CD4-positive, alpha-beta T cell treated with Interleukin-1 beta for 1 hour (primary cell): Measurements from ENCODE around the gene ASCC2.
A peak's percentile ranks its signal among the peaks of the same experiment; 100 is the strongest.
"Not testable (repeated sequence)": the region's sequence is repeated elsewhere in the genome, so short reads cannot be mapped to it uniquely, and the experiment has no call there.

Source experiments
- DNase-seq, 2 donors: peaks; one replicate each; pipeline ENCODE4 v3.0.0-alpha.2; 2020 to 2022

ASCC2 gene

DNA sequence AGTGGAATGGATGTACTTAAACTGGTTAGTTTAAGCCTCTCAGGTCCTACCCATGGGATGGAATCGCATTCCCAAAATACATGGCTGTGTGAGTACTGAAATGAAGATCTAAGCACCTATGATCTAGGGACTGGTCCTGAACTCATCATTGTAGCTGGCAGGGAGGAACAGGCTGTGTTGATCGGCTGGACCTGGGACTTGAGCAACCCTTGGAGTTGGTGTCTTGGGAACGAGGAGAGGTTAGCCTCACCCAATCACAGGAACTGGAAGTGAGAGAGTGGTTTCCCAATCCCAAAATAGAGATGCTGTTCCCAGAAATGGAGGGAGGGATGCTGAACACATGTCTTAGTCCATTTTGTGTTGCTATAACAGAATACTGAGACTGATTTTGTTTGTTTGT is 16.4 kb upstream of the ASCC2 start:
- DNase-seq: no peak

GRCh38 chr22:29848111-29848510 is 10.0 kb upstream of the ASCC2 start:
- no peak for DNase-seq

DNA sequence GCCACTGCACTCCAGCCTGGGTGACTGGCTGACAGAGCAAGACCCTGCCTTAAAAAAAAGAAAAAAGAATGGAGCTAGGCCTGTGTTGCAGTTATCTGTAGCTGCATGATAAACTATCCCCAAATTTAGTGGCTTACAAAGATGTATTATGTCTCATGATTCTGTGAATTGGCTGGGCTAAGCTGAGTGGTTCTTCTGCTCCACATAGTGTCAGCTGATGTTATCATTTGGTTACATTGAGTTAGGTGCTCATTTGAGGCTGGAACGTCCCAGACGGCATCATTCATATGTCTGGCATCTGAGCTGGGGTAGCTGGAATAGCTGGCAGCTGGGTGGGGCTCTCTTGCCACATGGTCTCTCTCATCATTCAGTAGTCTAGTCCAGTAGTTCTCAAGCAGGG is 8.2 kb upstream of the ASCC2 start:
- no peak for DNase-seq

- no peak for DNase-seq
Measured at GRCh38 chr22:29842740-29843139, 4.7 kb upstream of the ASCC2 start.

DNA sequence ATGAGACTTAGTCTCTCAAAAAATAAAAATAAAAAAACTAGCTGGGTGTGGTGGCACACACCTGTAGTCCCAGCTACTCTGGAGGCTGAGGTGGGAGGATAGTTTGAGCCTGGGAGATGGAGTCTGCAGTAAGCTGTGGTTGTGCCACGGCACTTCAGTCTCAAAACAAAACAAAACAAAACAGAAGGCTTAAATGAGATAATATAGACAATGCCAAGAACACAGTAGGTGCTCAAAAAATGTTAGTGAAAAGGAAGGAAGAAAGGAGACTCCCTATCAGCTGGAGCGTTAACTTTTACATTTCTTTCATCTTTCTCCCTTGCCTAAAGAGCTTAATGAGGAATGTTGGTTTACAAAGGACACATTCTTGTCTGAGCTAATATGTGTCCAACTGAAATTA is 4.1 kb upstream of the ASCC2 start:
- DNase-seq: no peak

DNA sequence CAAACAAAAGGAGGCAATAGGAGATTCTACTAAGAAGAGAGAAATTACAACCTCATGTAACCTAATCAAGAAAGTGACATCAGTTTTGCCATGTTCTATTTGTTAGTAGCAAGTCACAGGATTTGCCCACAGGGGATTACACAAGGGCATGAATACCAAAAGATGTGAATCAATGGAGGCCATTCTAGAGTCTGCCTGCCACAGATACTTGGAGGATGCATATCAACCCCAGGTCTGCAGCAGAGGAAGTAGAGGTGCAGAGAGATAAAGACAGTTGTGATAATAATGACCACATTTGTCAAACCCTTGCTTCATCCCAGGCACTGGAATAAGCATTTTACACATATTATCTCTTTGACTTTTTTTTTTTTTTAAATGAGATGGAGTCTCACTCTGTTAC is 2.4 kb upstream of the ASCC2 start:
- peak in 1 of 2 donors; percentile 3 for DNase-seq

DNA sequence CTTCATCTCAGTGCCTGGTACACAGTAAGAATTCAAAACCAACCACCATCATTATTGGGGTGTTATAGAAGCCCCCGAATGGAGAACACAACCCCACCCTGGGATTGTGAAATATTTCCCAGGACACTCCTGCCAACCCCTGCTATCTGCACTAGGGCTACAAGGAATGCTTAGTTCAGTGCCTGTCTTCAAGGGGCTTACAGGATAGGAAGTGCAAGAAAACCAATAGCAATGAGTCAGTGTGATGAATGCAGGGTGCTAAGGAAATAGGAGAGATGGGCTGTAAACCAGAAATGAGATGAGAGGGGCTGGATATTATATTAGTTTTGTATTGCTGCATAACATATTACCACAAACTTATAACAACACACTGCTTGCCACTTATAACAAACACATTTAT is 965 bp upstream of the ASCC2 start:
- no peak for DNase-seq

DNA sequence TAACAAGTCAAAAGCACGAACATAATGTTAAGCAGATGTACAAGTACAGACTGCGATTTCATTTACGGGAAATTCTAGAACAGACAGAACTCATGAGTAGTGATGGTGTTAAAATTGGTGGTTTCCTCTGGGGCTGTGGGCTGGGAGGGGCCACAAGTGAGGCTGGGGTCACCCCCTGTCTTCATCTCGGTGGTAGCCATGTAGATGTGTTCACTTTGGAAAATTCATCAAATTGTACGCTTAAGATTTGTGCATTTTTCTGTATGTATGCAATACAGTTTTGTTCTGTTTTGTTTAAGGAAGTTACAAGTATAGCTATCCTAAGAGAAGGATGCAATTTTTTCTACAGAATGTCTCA is 504 bp upstream of the ASCC2 start:
- DNase-seq: no peak

GRCh38 chr22:29836791-29837370 is 1.2 kb downstream of the ASCC2 start:
- DNase-seq: not testable (repeated sequence)

GRCh38 chr22:29834046-29834445 is 4.0 kb downstream of the ASCC2 start:
- DNase-seq: no peak

DNA sequence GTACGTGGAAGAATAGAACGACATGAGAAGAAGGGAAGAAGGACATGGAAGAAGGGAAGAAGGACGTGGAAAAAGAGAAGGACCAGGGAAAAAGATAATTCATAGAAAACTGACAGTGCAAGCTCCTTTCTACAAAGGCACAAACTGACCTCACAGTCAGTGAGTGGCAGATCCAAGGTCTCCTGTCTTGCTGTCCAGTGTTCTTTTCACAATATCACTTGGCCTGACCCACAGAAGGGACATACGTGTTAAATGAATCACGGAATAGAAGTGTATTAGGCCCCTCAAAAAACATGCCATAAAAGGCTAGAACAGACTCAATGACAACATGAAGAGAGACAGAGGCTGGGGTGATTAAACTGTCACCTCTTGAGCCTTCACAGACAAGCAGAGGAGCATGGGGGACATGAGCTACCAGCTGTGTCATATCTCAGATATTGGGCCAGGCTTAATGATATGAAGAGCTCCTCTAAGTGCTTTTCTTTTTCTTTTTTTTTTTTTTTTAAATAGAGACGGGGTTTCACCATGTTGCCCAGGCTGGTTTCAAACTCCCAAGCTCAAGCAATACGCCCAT is 4.6 kb downstream of the ASCC2 start:
- no peak for DNase-seq

GRCh38 chr22:29831958-29832357 is 6.1 kb downstream of the ASCC2 start:
- DNase-seq: no peak

GRCh38 chr22:29831186-29831921 is 6.7 kb downstream of the ASCC2 start:
- no peak for DNase-seq

GRCh38 chr22:29830585-29830984 is 7.5 kb downstream of the ASCC2 start:
- no peak for DNase-seq

- not testable (repeated sequence) for DNase-seq
Measured at GRCh38 chr22:29827726-29828125, 10.3 kb downstream of the ASCC2 start.

- no peak for DNase-seq
Measured at GRCh38 chr22:29827091-29827490, 11.0 kb downstream of the ASCC2 start.

GRCh38 chr22:29825578-29825977 is 12.5 kb downstream of the ASCC2 start:
- DNase-seq: no peak

DNA sequence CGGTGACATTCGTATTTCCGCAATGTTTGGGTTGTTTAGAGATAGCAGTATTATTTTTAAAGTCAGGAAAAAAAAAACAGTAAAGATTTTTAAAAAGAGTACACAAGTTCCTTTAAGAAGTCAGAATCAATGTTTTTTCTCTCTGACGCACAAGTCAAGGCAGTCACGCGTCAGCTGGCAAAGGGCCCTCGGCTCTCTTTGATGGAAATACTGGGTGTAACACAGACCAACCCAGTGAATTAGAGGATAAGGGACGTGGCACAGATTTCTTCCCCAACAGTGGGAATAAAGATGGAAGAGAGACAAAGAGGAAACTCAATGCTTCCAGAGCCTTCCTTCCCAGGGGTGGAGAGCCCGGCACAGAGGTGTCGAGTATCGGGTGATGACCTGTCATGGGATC is 13.4 kb downstream of the ASCC2 start:
- DNase-seq: no peak

- peak in 1 of 2 donors; percentile 73 for DNase-seq
Measured at GRCh38 chr22:29821291-29822016, 16.6 kb downstream of the ASCC2 start.

DNA sequence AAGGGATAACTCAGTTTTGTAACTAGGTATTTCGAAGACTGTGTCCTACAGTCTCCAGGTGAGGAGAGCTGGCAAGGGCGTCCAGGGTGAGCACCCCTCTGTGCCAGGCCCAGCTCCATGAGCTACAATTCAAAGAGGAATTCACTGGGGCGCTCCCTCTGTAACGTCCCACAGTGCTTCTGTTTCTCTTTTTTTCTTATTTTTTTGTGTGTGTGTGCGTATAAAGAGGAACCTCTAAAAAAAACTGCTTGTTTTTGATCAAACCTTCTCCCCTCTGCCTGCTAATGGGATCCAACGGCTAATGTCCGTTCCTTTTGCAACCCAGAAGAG is 17.1 kb downstream of the ASCC2 start:
- no peak for DNase-seq

DNA sequence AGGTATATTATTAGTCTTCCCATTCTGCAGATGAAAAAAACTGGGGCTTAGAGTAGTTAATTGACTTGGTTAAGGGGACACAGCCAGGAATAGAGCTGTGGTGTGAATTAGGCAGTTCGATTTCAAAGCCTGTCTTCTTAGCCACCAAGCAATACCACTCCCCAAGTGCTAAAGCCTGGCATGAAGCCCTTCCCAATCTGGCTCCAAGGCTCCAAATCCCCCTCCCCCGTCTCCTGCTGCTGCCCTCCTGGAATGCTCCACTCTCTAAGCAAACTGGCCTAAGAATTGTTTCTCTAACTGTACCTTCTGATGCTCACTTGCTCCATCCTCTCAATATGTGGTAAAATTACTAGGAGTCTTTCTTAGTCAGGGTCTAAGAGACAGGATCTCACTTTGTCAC is 18.6 kb downstream of the ASCC2 start:
- no peak for DNase-seq

GRCh38 chr22:29817724-29818123 is 20.4 kb downstream of the ASCC2 start:
- DNase-seq: no peak

GRCh38 chr22:29816980-29817379 is 21.1 kb downstream of the ASCC2 start:
- DNase-seq: no peak

DNA sequence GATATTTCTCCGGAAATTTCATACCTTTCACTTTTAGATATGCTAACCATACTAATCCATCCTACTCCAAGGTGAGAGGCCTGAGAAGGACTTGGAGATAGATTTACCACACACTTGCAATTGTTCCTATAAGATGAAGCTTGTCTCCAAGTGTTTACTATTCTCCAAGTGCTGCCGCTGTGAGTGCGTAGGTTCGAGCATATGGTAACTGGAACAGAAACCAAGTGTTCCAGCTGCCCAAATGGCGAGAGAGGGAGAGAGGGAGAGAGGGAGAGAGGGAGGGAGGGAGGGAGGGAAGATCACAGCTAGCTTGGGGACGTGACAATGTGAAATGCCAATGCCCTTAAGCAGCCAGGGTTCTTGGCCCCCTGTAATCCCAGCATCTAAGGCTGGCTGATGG is 21.5 kb downstream of the ASCC2 start:
- no peak for DNase-seq
